Measurements from ENCODE around the gene IL1RAPL2.

DNA sequence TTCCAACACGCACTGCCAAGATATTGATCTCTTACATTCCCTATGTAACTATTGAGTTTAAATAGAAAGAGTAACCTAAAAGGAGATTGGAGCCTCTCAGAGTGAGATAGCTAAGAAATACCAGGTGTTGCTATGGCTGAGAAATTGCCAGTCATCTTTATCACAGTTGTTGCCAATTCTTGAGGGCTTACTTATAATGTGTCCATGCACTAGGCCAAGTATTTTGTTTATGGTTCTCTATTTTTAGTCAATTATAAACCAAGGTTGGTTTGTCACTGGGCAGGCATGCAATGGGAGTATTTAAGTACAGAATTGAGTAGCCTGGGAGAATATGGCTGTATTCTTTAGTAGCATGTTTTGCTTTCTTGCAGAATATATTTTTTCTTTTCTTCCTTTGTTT lies 452.9 kb downstream of the IL1RAPL2 start:
- TF ChIP-seq ISL1 (CRISPR knock-in tag; IDR thresholded peaks at IDR 0.05) (no peak), ZFP3 (CRISPR knock-in tag; IDR thresholded peaks at IDR 0.05) (no peak)
- TF ChIP-seq, protein P1, sequence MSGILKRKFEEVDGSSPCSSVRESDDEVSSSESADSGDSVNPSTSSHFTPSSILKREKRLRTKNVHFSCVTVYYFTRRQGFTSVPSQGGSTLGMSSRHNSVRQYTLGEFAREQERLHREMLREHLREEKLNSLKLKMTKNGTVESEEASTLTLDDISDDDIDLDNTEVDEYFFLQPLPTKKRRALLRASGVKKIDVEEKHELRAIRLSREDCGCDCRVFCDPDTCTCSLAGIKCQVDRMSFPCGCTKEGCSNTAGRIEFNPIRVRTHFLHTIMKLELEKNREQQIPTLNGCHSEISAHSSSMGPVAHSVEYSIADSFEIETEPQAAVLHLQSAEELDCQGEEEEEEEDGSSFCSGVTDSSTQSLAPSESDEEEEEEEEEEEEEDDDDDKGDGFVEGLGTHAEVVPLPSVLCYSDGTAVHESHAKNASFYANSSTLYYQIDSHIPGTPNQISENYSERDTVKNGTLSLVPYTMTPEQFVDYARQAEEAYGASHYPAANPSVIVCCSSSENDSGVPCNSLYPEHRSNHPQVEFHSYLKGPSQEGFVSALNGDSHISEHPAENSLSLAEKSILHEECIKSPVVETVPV (CRISPR knock-in tag; IDR thresholded peaks at IDR 0.05): no peak
